ENCODE measurements around the gene BACE2. TPM values are rescaled to one million over a fixed set of nuclear protein-coding genes. Genes with fewer than 3 reads are reported as not detected.

Gene BACE2
- polyA plus RNA-seq, 1 donor (not counting 4 experiments of a cell fraction or from before 2014, with no cell fraction given) = 130 TPM

DNA sequence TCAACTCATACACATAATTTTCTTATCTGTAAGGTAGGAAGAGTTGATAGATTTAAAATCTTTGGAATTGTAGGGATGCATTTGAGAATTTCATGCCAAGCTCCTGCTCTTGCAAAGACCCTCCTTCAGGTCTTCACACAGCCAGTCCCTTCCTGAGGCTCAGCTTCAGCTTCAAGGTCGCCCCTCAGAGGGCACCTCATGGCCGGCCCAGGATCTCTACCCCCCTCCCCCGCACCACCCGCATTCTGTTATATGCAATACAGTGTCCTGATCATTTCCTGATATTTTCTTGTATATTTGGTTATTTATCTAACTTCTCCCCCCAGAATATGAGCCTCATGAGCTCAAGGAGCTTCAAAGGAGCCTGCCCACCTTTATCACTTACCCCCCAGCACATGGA, 47.0 kb upstream of the BACE2 start:
- H3K9me1 ChIP-seq (ENCODE audit: control insufficient read depth, extremely low read depth, insufficient read depth, low read length) = no peaks in the 10 kb centered on the region
- DNase-seq (ENCODE audit: low read depth, low spot score) (no peak), FAIRE-seq (no peak)
- no peak for TF ChIP-seq EZH2 (IDR thresholded peaks at IDR 0.05; ENCODE audit: low read length)
- TF ChIP-seq, protein P1, sequence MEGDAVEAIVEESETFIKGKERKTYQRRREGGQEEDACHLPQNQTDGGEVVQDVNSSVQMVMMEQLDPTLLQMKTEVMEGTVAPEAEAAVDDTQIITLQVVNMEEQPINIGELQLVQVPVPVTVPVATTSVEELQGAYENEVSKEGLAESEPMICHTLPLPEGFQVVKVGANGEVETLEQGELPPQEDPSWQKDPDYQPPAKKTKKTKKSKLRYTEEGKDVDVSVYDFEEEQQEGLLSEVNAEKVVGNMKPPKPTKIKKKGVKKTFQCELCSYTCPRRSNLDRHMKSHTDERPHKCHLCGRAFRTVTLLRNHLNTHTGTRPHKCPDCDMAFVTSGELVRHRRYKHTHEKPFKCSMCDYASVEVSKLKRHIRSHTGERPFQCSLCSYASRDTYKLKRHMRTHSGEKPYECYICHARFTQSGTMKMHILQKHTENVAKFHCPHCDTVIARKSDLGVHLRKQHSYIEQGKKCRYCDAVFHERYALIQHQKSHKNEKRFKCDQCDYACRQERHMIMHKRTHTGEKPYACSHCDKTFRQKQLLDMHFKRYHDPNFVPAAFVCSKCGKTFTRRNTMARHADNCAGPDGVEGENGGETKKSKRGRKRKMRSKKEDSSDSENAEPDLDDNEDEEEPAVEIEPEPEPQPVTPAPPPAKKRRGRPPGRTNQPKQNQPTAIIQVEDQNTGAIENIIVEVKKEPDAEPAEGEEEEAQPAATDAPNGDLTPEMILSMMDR (optimal IDR thresholded peaks at IDR 0.05 in 1 of 3, IDR thresholded peaks at IDR 0.05 in 1 of 3, conservative IDR thresholded peaks at IDR 0.05 in 1 of 3; ENCODE audit: extremely low read depth in 1 of 3, insufficient read depth in 2 of 3, low read length in 3 of 3) = no peak
- H3K4me1 ChIP-seq (ENCODE audit: control insufficient read depth, extremely low read depth, insufficient read depth, low read length) = peaks cover 9% of the 10 kb centered on the region
- no peak overlapping the region for H3K27ac ChIP-seq (ENCODE audit: control insufficient read depth, insufficient read depth, low read length)
- H3K79me2 ChIP-seq (ENCODE audit: control insufficient read depth, insufficient read depth, low read length) = no peaks in the 10 kb centered on the region
- no peaks in the 10 kb centered on the region for H4K20me1 ChIP-seq (ENCODE audit: control insufficient read depth, extremely low read depth, insufficient read depth, low read length)
- H3K4me2 ChIP-seq (ENCODE audit: control insufficient read depth, extremely low read depth, insufficient read depth, low read depth, low read length) = no peak overlapping the region
- peaks cover 25% of the 10 kb centered on the region for H3K27me3 ChIP-seq (ENCODE audit: control insufficient read depth, extremely low read depth, insufficient read depth, low read length)
- H2AFZ ChIP-seq (ENCODE audit: control insufficient read depth, low read length) = no peak overlapping the region
- no peaks in the 10 kb centered on the region for H3K36me3 ChIP-seq (ENCODE audit: control insufficient read depth in 2 of 2, extremely low read depth in 1 of 2, insufficient read depth in 2 of 2, low read length in 2 of 2)
- no peak overlapping the region for H3K9ac ChIP-seq (ENCODE audit: control insufficient read depth, extremely low read depth, insufficient read depth, low read length)
- no peak overlapping the region for H3K4me3 ChIP-seq (ENCODE audit: control insufficient read depth in 2 of 3, extremely low read depth in 1 of 3, insufficient read depth in 2 of 3, low read depth in 1 of 3, low read length in 3 of 3)
- dilution Hi-C loops (cut with MboI; ENCODE audit: extremely low pct_ligation_motif_present, low sequenced_read_pairs) = no loop called here
- no peaks in the 10 kb centered on the region for H3K9me3 ChIP-seq (ENCODE audit: control insufficient read depth, low read depth, low read length)

DNA sequence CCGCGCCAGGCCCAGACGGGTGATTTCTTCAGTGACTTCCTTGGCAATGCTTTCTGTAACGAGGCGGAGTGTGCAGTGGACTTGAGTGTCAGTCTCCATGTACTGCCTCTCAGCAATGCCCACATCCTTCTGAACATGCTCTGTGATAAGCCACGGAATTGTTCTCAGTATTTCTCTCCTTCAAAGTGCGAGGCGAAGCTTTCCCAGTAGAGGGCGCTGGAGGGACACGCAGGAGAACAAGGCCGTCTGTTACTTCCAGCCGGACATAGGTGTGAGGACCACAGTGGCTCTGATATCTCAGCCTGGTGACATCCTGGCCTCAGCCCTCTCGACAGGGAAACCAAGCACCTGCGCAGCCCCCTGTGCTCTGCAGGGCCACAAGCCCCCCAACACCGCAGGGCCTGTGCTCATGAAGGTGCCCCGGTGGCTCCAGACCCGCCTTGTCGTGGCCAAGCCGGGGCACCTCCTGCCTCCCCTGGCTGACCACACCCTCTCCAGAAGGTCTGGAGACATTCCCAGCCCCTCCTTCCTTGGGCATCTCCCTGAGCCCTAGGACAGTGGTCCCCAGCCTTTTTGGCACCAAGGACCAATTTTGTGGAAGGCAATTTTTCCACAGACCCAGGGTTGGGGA, 46.1 kb upstream of the BACE2 start:
- no peaks in the 10 kb centered on the region for H3K79me2 ChIP-seq (ENCODE audit: control insufficient read depth, insufficient read depth, low read length)
- DNase-seq (ENCODE audit: low read depth, low spot score) (peak; percentile 41), FAIRE-seq (peak; percentile 82)
- no peaks in the 10 kb centered on the region for H3K9me1 ChIP-seq (ENCODE audit: control insufficient read depth, extremely low read depth, insufficient read depth, low read length)
- H3K27ac ChIP-seq (ENCODE audit: control insufficient read depth, insufficient read depth, low read length) = no peak overlapping the region
- no peaks in the 10 kb centered on the region for H3K36me3 ChIP-seq (ENCODE audit: control insufficient read depth in 2 of 2, extremely low read depth in 1 of 2, insufficient read depth in 2 of 2, low read length in 2 of 2)
- peaks cover 25% of the 10 kb centered on the region for H3K27me3 ChIP-seq (ENCODE audit: control insufficient read depth, extremely low read depth, insufficient read depth, low read length)
- TF ChIP-seq, protein P1 (optimal IDR thresholded peaks at IDR 0.05 in 1 of 3, IDR thresholded peaks at IDR 0.05 in 1 of 3, conservative IDR thresholded peaks at IDR 0.05 in 1 of 3; ENCODE audit: extremely low read depth in 1 of 3, insufficient read depth in 2 of 3, low read length in 3 of 3) = peak; percentile 96 to 98 (median 97)
- TF ChIP-seq EZH2 (IDR thresholded peaks at IDR 0.05; ENCODE audit: low read length) = no peak
- no peak overlapping the region for H3K9ac ChIP-seq (ENCODE audit: control insufficient read depth, extremely low read depth, insufficient read depth, low read length)
- H3K4me2 ChIP-seq (ENCODE audit: control insufficient read depth, extremely low read depth, insufficient read depth, low read depth, low read length) = no peak overlapping the region
- H2AFZ ChIP-seq (ENCODE audit: control insufficient read depth, low read length) = no peak overlapping the region
- no peaks in the 10 kb centered on the region for H3K9me3 ChIP-seq (ENCODE audit: control insufficient read depth, low read depth, low read length)
- dilution Hi-C loops (cut with MboI; ENCODE audit: extremely low pct_ligation_motif_present, low sequenced_read_pairs) = no loop called here
- H3K4me3 ChIP-seq (ENCODE audit: control insufficient read depth in 2 of 3, extremely low read depth in 1 of 3, insufficient read depth in 2 of 3, low read depth in 1 of 3, low read length in 3 of 3) = no peak overlapping the region
- H3K4me1 ChIP-seq (ENCODE audit: control insufficient read depth, extremely low read depth, insufficient read depth, low read length) = peaks cover 9% of the 10 kb centered on the region
- no peaks in the 10 kb centered on the region for H4K20me1 ChIP-seq (ENCODE audit: control insufficient read depth, extremely low read depth, insufficient read depth, low read length)

Data from keratinocyte (primary cell).